Neural cell (in vitro differentiated cells): ENCODE measurements around the gene ALS2. TPM values are rescaled to one million over a fixed set of nuclear protein-coding genes. Genes with fewer than 3 reads are reported as not detected.

Experiments
- H2AFZ ChIP-seq: fragments of 200-600, 300-800 bp; sonication (generic), shearing (Covaris generic); 2 replicates; pipeline ENCODE4 v1.6.0; 2014; ENCODE audit warnings: low read depth, mild to moderate bottlenecking, antibody characterized with exemption, low read length, moderate library complexity
- H3F3A ChIP-seq: fragments of 200-600 bp; shearing (Covaris generic); 2 replicates; pipeline ENCODE4 v1.6.1; 2016; ENCODE audit warnings: mild to moderate bottlenecking, moderate library complexity, mixed read lengths, antibody characterized with exemption, low read length; ENCODE audit not compliant: insufficient read depth, poor library complexity, severe bottlenecking
- H3K27ac ChIP-seq: fragments of 200-600, 300-800 bp; sonication (generic), shearing (Covaris generic); 2 replicates; pipeline ENCODE4 v1.5.1; 2014; ENCODE audit warnings: mild to moderate bottlenecking, low read length, moderate library complexity
- H3K27me3 ChIP-seq: fragments of 300-800, 200-600 bp; sonication (generic), shearing (Covaris generic); 2 replicates; pipeline ENCODE4 v1.6.0; 2014; ENCODE audit warnings: mild to moderate bottlenecking, low read depth, low read length, moderate library complexity; ENCODE audit not compliant: insufficient read depth
- H3K36me3 ChIP-seq: fragments of 300-800, 200-600 bp; sonication (generic), shearing (Covaris generic); 2 replicates; pipeline ENCODE4 v1.5.1; 2014; ENCODE audit warnings: mild to moderate bottlenecking, antibody characterized with exemption, low read length, moderate library complexity; ENCODE audit not compliant: insufficient read depth
- H3K4me2 ChIP-seq: fragments of 300-800, 200-600 bp; sonication (generic), shearing (Covaris generic); 2 replicates; pipeline ENCODE4 v1.6.0; 2014; ENCODE audit warnings: mild to moderate bottlenecking, low read length
- H3K4me3 ChIP-seq: fragments of 300-800, 200-600 bp; sonication (generic), shearing (Covaris generic); 2 replicates; pipeline ENCODE4 v1.5.1; 2014; ENCODE audit warnings: mild to moderate bottlenecking, low read length, moderate library complexity
- H3K79me2 ChIP-seq: fragments of 200-600 bp; shearing (Covaris generic); replicated peaks from 2 replicates; pipeline ENCODE4 v1.6.0; 2014; ENCODE audit warnings: mild to moderate bottlenecking, low read length, moderate library complexity; ENCODE audit not compliant: insufficient read depth
- H3K9ac ChIP-seq: fragments of 300-800, 200-600 bp; sonication (generic), shearing (Covaris generic); 2 replicates; pipeline ENCODE4 v1.6.1; 2016; ENCODE audit warnings: mild to moderate bottlenecking, low read length, mixed read lengths
- H3K9me2 ChIP-seq: fragments of 200-600 bp; shearing (Covaris generic); 2 replicates; pipeline ENCODE4 v1.6.1; 2016; ENCODE audit warnings: mild to moderate bottlenecking, low read length, mixed read lengths; ENCODE audit not compliant: insufficient read depth
- H3K9me3 ChIP-seq: fragments of 200-600, 300-800 bp; sonication (generic), shearing (Covaris generic); 2 replicates; pipeline ENCODE4 v1.6.1; 2016; ENCODE audit warnings: mild to moderate bottlenecking, mixed run types, low read length, moderate library complexity, mixed read lengths
- H4K20me1 ChIP-seq: fragments of 200-600 bp; shearing (Covaris generic); 2 replicates; pipeline ENCODE4 v1.6.1; 2016; ENCODE audit warnings: mild to moderate bottlenecking, mixed run types; ENCODE audit not compliant: insufficient read depth
- EP300 ChIP-seq: fragments of 450-650 bp; conservative IDR thresholded peaks from 2 replicates; pipeline ENCODE4 v1.6.1; 2014; ENCODE audit warnings: antibody characterized with exemption, mild to moderate bottlenecking, moderate library complexity; ENCODE audit not compliant: poor library complexity, severe bottlenecking
- EZH2 ChIP-seq: fragments of 200-600, 300-800 bp; shearing (Covaris generic), sonication (generic); IDR thresholded peaks from 2 replicates; pipeline ENCODE4 v1.6.1; 2014; ENCODE audit warnings: antibody characterized with exemption, low read length, borderline replicate concordance, mild to moderate bottlenecking; ENCODE audit not compliant: insufficient read depth, poor library complexity, severe bottlenecking
- MXI1 ChIP-seq: fragments of 450-650 bp; conservative IDR thresholded peaks from 2 replicates; pipeline ENCODE4 v1.6.1; 2014; ENCODE audit warnings: antibody characterized with exemption, mild to moderate bottlenecking; ENCODE audit not compliant: poor library complexity, severe bottlenecking
- POLR2AphosphoS5 ChIP-seq: IDR thresholded peaks from 2 replicates; pipeline ENCODE4 v1.6.1; 2012
- RAD21 ChIP-seq: fragments of 450-650 bp; conservative IDR thresholded peaks from 2 replicates; pipeline ENCODE4 v1.6.1; 2014; ENCODE audit warnings: antibody characterized with exemption, mild to moderate bottlenecking, moderate library complexity
- SMC3 ChIP-seq: fragments of 450-650 bp; conservative IDR thresholded peaks from 2 replicates; pipeline ENCODE4 v1.6.1; 2014; ENCODE audit warnings: antibody characterized with exemption, mild to moderate bottlenecking, moderate library complexity; ENCODE audit not compliant: poor library complexity
- TAF1 ChIP-seq: IDR thresholded peaks from 2 replicates; pipeline ENCODE4 v1.6.1; 2012; ENCODE audit warnings: low read depth
- polyA plus RNA-seq: library from polyadenylated mRNA; depleted of rRNA; stranded (reverse); fragments of >200 nt; gene quantifications from 2 replicates; pipeline ENCODE4 v1.2.3, GENCODE V29; 2014
- TF ChIP-seq, protein P1 (sequence below): fragments of 450-650 bp; IDR thresholded peaks from 2 replicates; pipeline ENCODE4 v1.5.1; 2014; ENCODE audit warnings: antibody characterized with exemption, mild to moderate bottlenecking, moderate library complexity; ENCODE audit not compliant: poor library complexity, severe bottlenecking
- TF ChIP-seq, protein P2 (sequence below): IDR thresholded peaks from 2 replicates; pipeline ENCODE4 v1.6.1; 2012; ENCODE audit warnings: borderline replicate concordance

The ALS2 gene
- polyA plus RNA-seq, 1 donor from 2014 or later = 26.3 TPM

DNA sequence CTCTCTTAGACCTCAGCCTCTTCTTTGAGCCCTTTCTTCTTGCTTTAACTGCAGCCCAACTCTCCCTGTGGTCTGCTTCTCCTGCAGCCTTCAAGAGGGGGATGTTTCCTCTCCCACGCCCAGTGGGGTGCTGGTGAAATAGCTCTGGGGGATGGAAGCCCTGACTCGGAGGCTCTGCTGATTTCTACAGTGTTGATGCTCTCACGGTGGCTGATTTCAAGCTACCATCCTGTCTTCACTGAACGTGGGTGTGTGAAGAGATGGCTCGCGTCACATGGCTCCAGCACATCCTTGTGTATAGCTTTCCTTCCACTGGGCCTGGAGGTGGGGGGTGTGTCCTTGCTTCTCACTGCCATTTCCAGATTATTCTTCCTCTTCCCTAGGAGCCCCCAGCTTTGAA lies 102.3 kb downstream of the ALS2 start:
- Histone ChIP-seq H3K79me2 (no peaks in the 10 kb centered on the region), H3F3A (no peaks in the 10 kb centered on the region), H3K36me3 (no peaks in the 10 kb centered on the region), H3K9ac (no peak overlapping the region), H3K4me2 (no peak overlapping the region), H3K9me3 (no peaks in the 10 kb centered on the region), H4K20me1 (no peaks in the 10 kb centered on the region), H3K4me3 (no peak overlapping the region), H2AFZ (no peak overlapping the region), H3K9me2 (no peaks in the 10 kb centered on the region), H3K27me3 (no peaks in the 10 kb centered on the region), H3K27ac (no peak overlapping the region)
- no peak for TF ChIP-seq EP300
- TF ChIP-seq MXI1 = no peak
- TF ChIP-seq EZH2 = no peak
- TF ChIP-seq, protein P1, sequence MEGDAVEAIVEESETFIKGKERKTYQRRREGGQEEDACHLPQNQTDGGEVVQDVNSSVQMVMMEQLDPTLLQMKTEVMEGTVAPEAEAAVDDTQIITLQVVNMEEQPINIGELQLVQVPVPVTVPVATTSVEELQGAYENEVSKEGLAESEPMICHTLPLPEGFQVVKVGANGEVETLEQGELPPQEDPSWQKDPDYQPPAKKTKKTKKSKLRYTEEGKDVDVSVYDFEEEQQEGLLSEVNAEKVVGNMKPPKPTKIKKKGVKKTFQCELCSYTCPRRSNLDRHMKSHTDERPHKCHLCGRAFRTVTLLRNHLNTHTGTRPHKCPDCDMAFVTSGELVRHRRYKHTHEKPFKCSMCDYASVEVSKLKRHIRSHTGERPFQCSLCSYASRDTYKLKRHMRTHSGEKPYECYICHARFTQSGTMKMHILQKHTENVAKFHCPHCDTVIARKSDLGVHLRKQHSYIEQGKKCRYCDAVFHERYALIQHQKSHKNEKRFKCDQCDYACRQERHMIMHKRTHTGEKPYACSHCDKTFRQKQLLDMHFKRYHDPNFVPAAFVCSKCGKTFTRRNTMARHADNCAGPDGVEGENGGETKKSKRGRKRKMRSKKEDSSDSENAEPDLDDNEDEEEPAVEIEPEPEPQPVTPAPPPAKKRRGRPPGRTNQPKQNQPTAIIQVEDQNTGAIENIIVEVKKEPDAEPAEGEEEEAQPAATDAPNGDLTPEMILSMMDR = no peak
- no peak for TF ChIP-seq SMC3
- TF ChIP-seq TAF1 = no peak
- TF ChIP-seq RAD21 = no peak
- TF ChIP-seq, protein P2, sequence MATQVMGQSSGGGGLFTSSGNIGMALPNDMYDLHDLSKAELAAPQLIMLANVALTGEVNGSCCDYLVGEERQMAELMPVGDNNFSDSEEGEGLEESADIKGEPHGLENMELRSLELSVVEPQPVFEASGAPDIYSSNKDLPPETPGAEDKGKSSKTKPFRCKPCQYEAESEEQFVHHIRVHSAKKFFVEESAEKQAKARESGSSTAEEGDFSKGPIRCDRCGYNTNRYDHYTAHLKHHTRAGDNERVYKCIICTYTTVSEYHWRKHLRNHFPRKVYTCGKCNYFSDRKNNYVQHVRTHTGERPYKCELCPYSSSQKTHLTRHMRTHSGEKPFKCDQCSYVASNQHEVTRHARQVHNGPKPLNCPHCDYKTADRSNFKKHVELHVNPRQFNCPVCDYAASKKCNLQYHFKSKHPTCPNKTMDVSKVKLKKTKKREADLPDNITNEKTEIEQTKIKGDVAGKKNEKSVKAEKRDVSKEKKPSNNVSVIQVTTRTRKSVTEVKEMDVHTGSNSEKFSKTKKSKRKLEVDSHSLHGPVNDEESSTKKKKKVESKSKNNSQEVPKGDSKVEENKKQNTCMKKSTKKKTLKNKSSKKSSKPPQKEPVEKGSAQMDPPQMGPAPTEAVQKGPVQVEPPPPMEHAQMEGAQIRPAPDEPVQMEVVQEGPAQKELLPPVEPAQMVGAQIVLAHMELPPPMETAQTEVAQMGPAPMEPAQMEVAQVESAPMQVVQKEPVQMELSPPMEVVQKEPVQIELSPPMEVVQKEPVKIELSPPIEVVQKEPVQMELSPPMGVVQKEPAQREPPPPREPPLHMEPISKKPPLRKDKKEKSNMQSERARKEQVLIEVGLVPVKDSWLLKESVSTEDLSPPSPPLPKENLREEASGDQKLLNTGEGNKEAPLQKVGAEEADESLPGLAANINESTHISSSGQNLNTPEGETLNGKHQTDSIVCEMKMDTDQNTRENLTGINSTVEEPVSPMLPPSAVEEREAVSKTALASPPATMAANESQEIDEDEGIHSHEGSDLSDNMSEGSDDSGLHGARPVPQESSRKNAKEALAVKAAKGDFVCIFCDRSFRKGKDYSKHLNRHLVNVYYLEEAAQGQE = no peak
- no peak for TF ChIP-seq POLR2AphosphoS5

DNA sequence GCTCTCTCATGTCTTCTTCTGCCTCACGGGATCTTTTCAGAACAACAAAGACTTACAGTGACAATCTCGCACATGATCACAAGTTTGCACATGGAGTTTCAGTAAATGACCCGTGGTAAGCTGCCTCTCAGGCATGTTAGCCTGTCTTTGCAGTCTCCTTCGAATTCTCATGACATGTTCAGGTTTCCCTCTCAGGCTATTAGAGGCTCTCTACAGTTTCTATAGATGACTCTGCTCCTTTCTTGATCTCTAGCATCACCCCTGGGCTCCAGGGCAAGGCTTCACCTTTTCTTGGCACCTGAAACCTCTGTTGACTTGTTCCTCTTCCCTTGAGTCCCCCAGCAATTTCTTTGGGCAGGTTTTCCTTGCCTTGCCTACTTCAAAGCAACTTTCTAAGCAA lies 105.3 kb downstream of the ALS2 start:
- Histone ChIP-seq H3K9me3 (no peaks in the 10 kb centered on the region), H3K36me3 (no peaks in the 10 kb centered on the region), H3K4me3 (no peak overlapping the region), H3K9me2 (no peaks in the 10 kb centered on the region), H3F3A (no peaks in the 10 kb centered on the region), H3K27ac (no peak overlapping the region), H2AFZ (no peak overlapping the region), H3K27me3 (no peaks in the 10 kb centered on the region), H3K4me2 (no peak overlapping the region), H3K79me2 (no peaks in the 10 kb centered on the region), H3K9ac (no peak overlapping the region), H4K20me1 (no peaks in the 10 kb centered on the region)
- TF ChIP-seq MXI1 = no peak
- no peak for TF ChIP-seq RAD21
- no peak for TF ChIP-seq TAF1
- no peak for TF ChIP-seq EZH2
- no peak for TF ChIP-seq POLR2AphosphoS5
- TF ChIP-seq EP300 = no peak
- TF ChIP-seq, protein P2 = no peak
- TF ChIP-seq SMC3 = no peak
- TF ChIP-seq, protein P1 = no peak
